Measurements from ENCODE around the gene CDH13.

Gene CDH13

DNA sequence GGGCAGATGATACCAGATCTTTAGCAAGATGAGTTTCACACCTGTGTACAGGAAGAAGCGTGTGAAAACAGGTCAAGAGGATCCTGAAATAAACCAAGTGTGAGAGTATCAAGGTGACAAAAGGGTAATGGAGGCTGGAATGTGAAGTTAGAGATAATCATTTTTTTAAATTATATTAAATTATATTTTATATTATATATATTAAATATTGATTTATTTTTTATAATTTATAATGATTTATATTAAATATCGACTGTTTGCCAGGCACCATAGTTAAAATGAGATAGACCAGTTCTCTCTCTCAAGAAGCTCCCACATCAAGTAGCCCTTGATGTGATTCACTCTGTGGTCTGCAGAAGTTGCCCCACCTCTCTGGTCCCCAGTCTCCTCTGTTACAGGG, 820.8 kb downstream of the CDH13 start:
- H3K4me3 ChIP-seq (ENCODE audit: low read depth, low read length): no peak overlapping the region

- H3K4me3 ChIP-seq (ENCODE audit: low read depth, low read length): no peak overlapping the region
Observed at GRCh38 chr16:83449861-83450260, 823.1 kb downstream of the CDH13 start.

GRCh38 chr16:83453977-83454376, 827.2 kb downstream of the CDH13 start:
- no peak overlapping the region for H3K4me3 ChIP-seq (ENCODE audit: low read depth, low read length)

DNA sequence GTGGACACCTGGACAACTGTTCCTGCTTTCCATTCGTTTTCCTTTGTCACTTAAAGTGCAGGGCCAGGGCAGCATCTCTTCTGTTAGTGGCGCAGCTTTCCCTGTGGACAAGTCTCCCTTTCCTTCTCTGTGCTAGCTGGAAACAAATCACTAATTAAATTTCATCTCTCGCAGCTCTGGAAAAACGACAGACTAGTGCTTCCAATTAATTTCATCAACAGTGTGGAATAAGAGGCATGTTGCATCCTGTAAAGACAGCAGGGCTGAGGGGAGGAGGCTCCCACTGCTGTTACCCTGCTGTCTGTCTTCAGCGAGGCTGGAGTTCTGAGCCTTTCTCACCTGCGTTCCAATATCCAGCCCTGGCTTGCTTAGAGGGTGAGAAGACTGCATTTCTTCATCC, 828.9 kb downstream of the CDH13 start:
- H3K4me3 ChIP-seq (ENCODE audit: low read depth, low read length): no peak overlapping the region

- no peak overlapping the region for H3K4me3 ChIP-seq (ENCODE audit: low read depth, low read length)
Observed at GRCh38 chr16:83456934-83457333, 830.2 kb downstream of the CDH13 start.

- no peak overlapping the region for H3K4me3 ChIP-seq (ENCODE audit: low read depth, low read length)
Observed at GRCh38 chr16:83458612-83459011, 831.8 kb downstream of the CDH13 start.

- H3K4me3 ChIP-seq (ENCODE audit: low read depth, low read length): no peak overlapping the region
Observed at GRCh38 chr16:83464991-83465390, 838.2 kb downstream of the CDH13 start.

DNA sequence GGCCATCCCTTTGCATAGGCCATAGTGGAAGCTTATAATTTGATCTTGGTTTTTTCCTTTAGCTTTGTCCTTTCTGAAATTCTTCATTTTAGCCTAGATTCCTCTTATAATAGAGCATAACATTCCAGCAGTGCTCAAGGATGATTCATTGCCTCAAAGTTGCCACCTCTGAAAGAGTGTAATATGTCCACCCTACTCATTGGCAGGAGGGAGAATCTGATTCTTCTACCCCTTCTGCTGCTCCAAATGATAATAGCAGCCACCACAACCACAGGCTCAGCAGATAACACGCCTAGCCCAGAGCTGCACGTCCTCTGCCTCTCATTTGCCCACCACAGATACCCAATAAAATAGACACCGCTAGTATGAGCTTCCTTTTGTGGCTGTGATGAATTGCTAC, 843.6 kb downstream of the CDH13 start:
- no peak overlapping the region for H3K4me3 ChIP-seq (ENCODE audit: low read depth, low read length)

- H3K4me3 ChIP-seq (ENCODE audit: low read depth, low read length): no peak overlapping the region
Observed at GRCh38 chr16:83472776-83473501, 846.2 kb downstream of the CDH13 start.

DNA sequence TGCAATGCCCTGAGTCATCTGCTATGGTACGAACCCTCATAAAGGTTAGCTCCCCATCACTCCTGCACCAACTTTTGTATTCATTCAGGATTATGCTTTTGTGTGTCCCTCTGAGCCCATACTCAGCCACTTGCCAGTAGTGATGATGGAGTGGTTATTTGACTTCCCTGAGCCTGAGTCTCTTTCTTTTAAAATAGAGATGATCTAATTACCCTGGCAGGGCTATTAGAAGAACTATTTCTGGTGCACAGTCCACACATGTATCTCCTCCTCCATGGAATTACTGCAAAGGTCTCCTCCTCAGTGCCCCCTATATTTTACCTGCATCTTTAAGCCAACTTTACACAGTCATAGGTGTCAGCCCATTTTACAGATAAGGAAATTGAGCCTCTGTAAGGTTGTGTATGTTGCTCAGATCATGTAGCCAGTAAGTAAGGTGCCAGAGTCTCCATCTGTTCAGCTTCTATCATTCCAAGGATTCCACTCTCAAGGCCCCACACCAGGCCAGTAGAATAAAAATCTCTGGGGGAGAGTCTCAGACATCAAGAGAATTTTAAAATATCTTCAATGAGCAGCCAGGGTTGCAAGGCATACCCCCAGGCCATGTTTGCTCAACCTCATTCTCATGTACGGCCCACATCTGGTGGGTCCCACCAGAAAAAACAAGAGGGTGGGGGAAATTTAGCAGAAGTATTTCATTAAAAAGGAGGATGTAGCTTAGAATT, 847.3 kb downstream of the CDH13 start:
- H3K4me3 ChIP-seq (ENCODE audit: low read depth, low read length): no peak overlapping the region

- H3K4me3 ChIP-seq (ENCODE audit: low read depth, low read length): no peak overlapping the region
Observed at GRCh38 chr16:83475108-83475507, 848.3 kb downstream of the CDH13 start.

- H3K4me3 ChIP-seq (ENCODE audit: low read depth, low read length): no peak overlapping the region
Observed at GRCh38 chr16:83481589-83481988, 854.8 kb downstream of the CDH13 start.

DNA sequence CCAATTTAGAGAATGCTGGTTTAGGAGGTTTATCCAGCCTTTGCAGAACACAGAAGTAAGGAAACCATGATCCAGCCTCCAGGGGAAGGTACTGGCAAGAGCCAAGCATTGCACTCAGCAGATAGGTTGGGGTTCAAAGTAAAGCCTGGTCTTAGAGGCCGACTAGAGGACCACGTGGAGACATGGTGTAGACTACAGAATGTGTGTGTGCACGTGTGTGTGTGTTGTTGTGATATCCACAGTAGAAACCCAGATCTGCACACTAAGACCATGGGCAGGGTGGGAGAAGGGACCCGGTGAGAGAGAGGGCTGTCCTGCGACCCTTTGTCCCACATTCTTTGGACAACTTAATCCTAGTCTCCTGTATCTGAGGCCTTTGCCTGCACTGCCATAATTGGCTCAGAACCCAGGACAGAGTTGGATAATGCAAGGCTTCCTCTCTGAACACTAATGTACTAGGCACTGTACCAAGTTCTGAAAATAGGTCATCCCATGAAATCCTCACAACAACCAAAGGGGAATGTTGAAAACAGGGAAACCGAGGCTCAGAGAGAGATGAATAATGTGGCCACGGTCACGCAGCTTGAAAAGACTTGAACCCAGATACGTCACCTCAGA, 855.9 kb downstream of the CDH13 start:
- H3K4me3 ChIP-seq (ENCODE audit: low read depth, low read length): no peak overlapping the region

- H3K4me3 ChIP-seq (ENCODE audit: low read depth, low read length): no peak overlapping the region
Observed at GRCh38 chr16:83490073-83490472, 863.3 kb downstream of the CDH13 start.

GRCh38 chr16:83494459-83494858, 867.7 kb downstream of the CDH13 start:
- H3K4me3 ChIP-seq (ENCODE audit: low read depth, low read length): no peak overlapping the region

DNA sequence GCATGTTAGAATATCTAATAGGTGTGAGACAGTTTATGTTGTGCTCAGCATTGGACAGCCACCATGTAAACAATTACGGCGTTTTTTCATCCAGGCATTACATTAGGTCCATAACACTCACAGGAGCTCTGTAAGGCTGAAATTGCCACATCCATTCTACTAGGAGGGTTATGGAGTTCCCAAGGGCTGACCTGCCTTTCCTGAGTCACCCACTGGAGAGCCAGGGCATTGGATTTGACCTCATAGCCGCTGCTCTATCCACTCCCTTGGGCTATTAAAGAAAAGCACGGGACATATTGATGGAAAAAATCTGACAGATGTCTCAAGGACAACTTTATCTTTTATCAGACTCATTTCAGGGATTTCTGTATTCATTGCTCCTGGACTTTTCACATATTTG, 874.7 kb downstream of the CDH13 start:
- H3K4me3 ChIP-seq (ENCODE audit: low read depth, low read length): no peak overlapping the region

GRCh38 chr16:83508295-83508694, 881.5 kb downstream of the CDH13 start:
- H3K4me3 ChIP-seq (ENCODE audit: low read depth, low read length): no peak overlapping the region

- no peak overlapping the region for H3K4me3 ChIP-seq (ENCODE audit: low read depth, low read length)
Observed at GRCh38 chr16:83509316-83509715, 882.5 kb downstream of the CDH13 start.

DNA sequence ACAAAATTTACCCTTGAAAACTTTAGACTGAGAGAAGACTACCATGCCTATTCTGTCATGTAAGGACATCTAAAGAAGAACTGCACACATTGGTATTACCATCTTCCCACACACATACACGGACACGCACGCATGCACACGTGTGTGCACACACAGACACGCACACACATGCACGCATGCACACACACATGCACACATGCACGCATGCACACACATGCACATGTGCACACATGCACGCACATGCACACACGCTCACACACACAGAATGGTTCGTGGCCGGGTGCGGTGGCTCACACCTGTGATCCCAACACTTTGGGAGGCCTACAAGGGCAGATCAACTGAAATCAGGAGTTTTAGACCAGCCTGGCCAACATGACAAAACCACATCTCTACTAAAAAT, 884.1 kb downstream of the CDH13 start:
- no peak overlapping the region for H3K4me3 ChIP-seq (ENCODE audit: low read depth, low read length)

DNA sequence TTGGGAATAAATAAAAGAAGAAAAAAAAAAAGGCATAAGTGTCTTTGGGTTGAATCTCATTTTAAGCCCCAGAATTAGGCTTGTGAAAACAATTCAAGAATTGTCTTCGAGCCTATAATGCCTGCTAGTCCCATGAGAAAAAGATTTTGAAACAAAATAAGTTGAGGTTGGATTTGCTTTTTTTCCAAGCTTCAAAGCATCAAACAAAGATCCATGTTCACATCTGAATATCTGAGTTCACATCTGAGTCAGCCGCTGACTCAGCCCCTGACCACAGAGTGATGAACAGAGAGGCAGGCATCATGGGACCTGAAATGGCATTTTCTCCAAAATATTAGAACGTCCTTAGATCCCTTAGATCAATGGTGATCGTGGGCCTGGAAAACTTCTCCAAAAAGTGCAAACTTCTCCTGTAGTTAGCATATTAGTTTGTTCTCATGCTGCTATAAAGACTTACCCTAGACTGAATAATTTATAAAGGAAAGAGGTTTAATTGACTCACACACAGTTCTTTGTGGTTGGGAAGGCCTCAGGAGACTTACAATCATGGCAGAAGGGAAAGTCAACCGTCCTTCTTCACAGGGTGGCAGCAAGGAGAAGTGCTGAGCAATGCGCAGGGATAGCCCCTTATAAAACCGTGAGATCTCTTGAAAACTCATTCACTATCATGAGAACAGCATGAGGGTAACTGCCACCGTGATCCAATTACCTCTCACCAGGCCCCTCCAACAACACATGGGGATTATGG, 886.4 kb downstream of the CDH13 start:
- H3K4me3 ChIP-seq (ENCODE audit: low read depth, low read length): no peak overlapping the region

DNA sequence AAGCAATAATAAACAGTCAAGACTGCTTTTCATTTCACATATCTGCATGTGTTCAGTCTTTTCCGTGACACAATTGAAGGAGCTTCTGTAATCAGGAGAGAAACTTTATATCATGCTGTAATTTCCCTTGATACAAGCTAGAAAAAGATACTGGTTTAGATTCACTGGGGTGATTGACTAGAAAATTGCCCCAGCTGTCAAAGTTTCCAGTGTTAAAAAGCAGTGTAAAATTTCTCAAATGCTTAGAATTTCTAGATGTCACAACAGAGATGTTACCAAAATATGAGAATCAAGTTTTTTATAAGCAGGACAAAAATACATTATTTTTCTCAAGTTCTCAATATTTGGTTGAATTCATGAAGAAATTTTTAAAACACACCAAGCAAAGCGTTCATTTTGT, 888.6 kb downstream of the CDH13 start:
- H3K4me3 ChIP-seq (ENCODE audit: low read depth, low read length): no peak overlapping the region
